HepG2 (cell line): ENCODE measurements around the gene PTGS2.

Source experiments
- ASH2L ChIP-seq: fragments of 300-600, 200-600 bp; sonication (generic); IDR thresholded peaks from 2 replicates; pipeline ENCODE4 v1.7.0; 2017; ENCODE audit warnings: low read depth, mild to moderate bottlenecking, moderate library complexity, mixed read lengths, low read length; ENCODE audit not compliant: insufficient read length
- BORCS8-MEF2B ChIP-seq: sonication (generic); formaldehyde crosslinking; IDR thresholded peaks from 2 replicates; pipeline ENCODE4 v1.8.0; 2022; ENCODE audit warnings: mild to moderate bottlenecking, missing genetic modification reagents
- GPN1 ChIP-seq: sonication (generic); formaldehyde crosslinking; IDR thresholded peaks from 2 replicates; pipeline ENCODE4 v1.5.1; 2020; ENCODE audit warnings: missing genetic modification reagents, borderline replicate concordance
- MYNN ChIP-seq: sonication (generic); formaldehyde crosslinking; IDR thresholded peaks from 2 replicates; pipeline ENCODE4 v1.4.0; 2020; ENCODE audit warnings: mild to moderate bottlenecking, low read depth, missing genetic modification reagents
- NCOA1 ChIP-seq: sonication (generic); formaldehyde crosslinking; IDR thresholded peaks from 2 replicates; pipeline ENCODE4 v1.9.0; 2021; ENCODE audit warnings: missing genetic modification reagents
- POLR2AphosphoS2 ChIP-seq: IDR thresholded peaks from 2 replicates; pipeline ENCODE4 v1.6.1; 2011; ENCODE audit warnings: low read depth, low read length, improper control_type of control experiment
- TAF15 ChIP-seq: fragments of 200-400 bp; formaldehyde crosslinking; IDR thresholded peaks from one replicate; pipeline ENCODE4 v1.6.1; 2018; ENCODE audit warnings: mild to moderate bottlenecking, low read depth, low read length; ENCODE audit not compliant: poor library complexity, severe bottlenecking
- YY1 ChIP-seq: IDR thresholded peaks from 2 replicates; pipeline ENCODE4 v1.6.1; 2011; ENCODE audit warnings: low read length, low read depth, moderate library complexity, mild to moderate bottlenecking; ENCODE audit not compliant: insufficient read depth, insufficient replicate concordance
- ZNF496 ChIP-seq: sonication (generic); formaldehyde crosslinking; IDR thresholded peaks from 2 replicates; pipeline ENCODE4 v1.8.1; 2023; ENCODE audit warnings: mild to moderate bottlenecking, moderate library complexity, missing genetic modification reagents; ENCODE audit not compliant: insufficient replicate concordance

DNA sequence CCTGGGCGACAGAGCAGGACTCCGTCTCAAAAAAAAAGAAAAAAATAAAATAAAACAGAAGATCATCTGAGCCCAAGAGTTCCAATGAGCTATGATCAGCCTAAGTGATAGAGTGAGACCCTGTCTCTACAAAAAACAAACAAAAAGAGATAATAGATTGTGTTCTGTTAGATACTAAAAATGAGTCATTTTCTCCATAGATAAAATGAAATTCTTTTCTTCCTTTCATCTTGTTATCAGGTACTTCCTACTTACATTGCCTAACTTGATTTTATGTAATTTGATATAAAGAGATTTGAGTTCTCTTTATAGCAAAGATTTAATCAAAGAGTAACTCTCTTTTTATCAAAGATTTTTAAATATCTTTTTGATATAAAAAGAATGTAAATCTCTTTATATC is 19.3 kb upstream of the PTGS2 start:
- TF ChIP-seq BORCS8-MEF2B (CRISPR knock-in tag), result no peak
- TF ChIP-seq POLR2AphosphoS2, result no peak
- no peak for TF ChIP-seq YY1
- no peak for TF ChIP-seq NCOA1 (CRISPR knock-in tag)
- TF ChIP-seq ASH2L, result no peak
- TF ChIP-seq ZNF496 (CRISPR knock-in tag), result no peak
- TF ChIP-seq GPN1 (CRISPR knock-in tag), result no peak
- no peak for TF ChIP-seq MYNN (CRISPR knock-in tag)
- TF ChIP-seq TAF15, result no peak
